Mesenchymal stem cell (in vitro differentiated cells and primary cell): ENCODE data around the gene TBX10.
"Not testable (repeated sequence)": the region's sequence is repeated elsewhere in the genome, so short reads cannot be mapped to it uniquely, and the experiment has no call there.

Experiments used
- DNase-seq: peaks from one replicate; pipeline ENCODE4 v3.0.0-alpha.2; 2013
- H2AFZ ChIP-seq: one replicate; pipeline ENCODE4 v1.6.1; 2013; ENCODE audit warnings: low read depth, mild to moderate bottlenecking, control low read depth, inconsistent platforms, low read length, moderate library complexity
- H2AK5ac ChIP-seq: 2 replicates; pipeline ENCODE4 v1.6.1; 2013; ENCODE audit warnings: low read length, moderate library complexity, mild to moderate bottlenecking, inconsistent platforms; ENCODE audit not compliant: severe bottlenecking
- H2BK120ac ChIP-seq: one replicate; pipeline ENCODE4 v1.6.1; 2013; ENCODE audit warnings: low read depth, mild to moderate bottlenecking, inconsistent platforms, low read length, moderate library complexity
- H2BK12ac ChIP-seq, 2 experiments: one replicate each; pipeline ENCODE4 v1.6.1; 2013; ENCODE audit warnings: inconsistent platforms in 2 of 2, low read length in 2 of 2, mild to moderate bottlenecking in 2 of 2, moderate library complexity in 2 of 2, control low read depth in 1 of 2
- H2BK15ac ChIP-seq: one replicate; pipeline ENCODE4 v1.6.1; 2013; ENCODE audit warnings: mild to moderate bottlenecking, low read depth, inconsistent platforms; ENCODE audit not compliant: poor library complexity, severe bottlenecking
- H2BK5ac ChIP-seq: 2 replicates; pipeline ENCODE4 v1.6.1; 2013; ENCODE audit warnings: low read depth, mild to moderate bottlenecking, low read length, control low read depth, inconsistent platforms; ENCODE audit not compliant: poor library complexity, severe bottlenecking
- H3K14ac ChIP-seq, 2 experiments: one replicate each; pipeline ENCODE4 v1.6.1; 2013; ENCODE audit warnings: inconsistent platforms in 2 of 2, low read length in 2 of 2, control low read depth in 1 of 2, mild to moderate bottlenecking in 1 of 2, moderate library complexity in 1 of 2
- H3K18ac ChIP-seq, 2 experiments: one replicate each; pipeline ENCODE4 v1.6.1; 2013; ENCODE audit warnings: inconsistent platforms in 2 of 2, low read length in 2 of 2, control low read depth in 1 of 2, low read depth in 1 of 2, mild to moderate bottlenecking in 1 of 2
- H3K23ac ChIP-seq, 2 experiments: one replicate each; pipeline ENCODE4 v1.6.1; 2013; ENCODE audit warnings: inconsistent platforms in 2 of 2, low read length in 2 of 2, mild to moderate bottlenecking in 2 of 2, moderate library complexity in 2 of 2, control low read depth in 1 of 2
- H3K27ac ChIP-seq: 2 replicates; pipeline ENCODE4 v1.5.1; 2013; ENCODE audit warnings: mild to moderate bottlenecking, moderate library complexity, low read length, control low read depth, inconsistent platforms; ENCODE audit not compliant: poor library complexity, severe bottlenecking
- H3K27me3 ChIP-seq, 2 experiments: 2 replicates each; pipeline versions ENCODE4 v1.6.1 to v1.7.0; 2013; ENCODE audit warnings: low read length in 2 of 2, mild to moderate bottlenecking in 2 of 2, moderate library complexity in 2 of 2, control low read depth in 1 of 2, inconsistent platforms in 1 of 2; ENCODE audit not compliant: control insufficient read depth in 1 of 2, insufficient read depth in 1 of 2
- H3K36me3 ChIP-seq, 2 experiments: 2 replicates each; pipeline versions ENCODE4 v1.6.1 to v1.7.0; 2013; ENCODE audit warnings: low read length in 2 of 2, control low read depth in 1 of 2, inconsistent platforms in 1 of 2, low read depth in 1 of 2, mild to moderate bottlenecking in 1 of 2; ENCODE audit not compliant: insufficient read depth in 2 of 2, control insufficient read depth in 1 of 2
- H3K4ac ChIP-seq, 2 experiments: one replicate each; pipeline ENCODE4 v1.6.1; 2013; ENCODE audit warnings: inconsistent platforms in 2 of 2, low read length in 2 of 2, mild to moderate bottlenecking in 2 of 2, moderate library complexity in 2 of 2, control low read depth in 1 of 2, low read depth in 1 of 2
- H3K4me1 ChIP-seq: 2 replicates; pipeline ENCODE4 v1.6.1; 2013; ENCODE audit warnings: low read depth, low read length, control low read depth; ENCODE audit not compliant: control insufficient read depth, insufficient read depth
- H3K4me2 ChIP-seq: 2 replicates; pipeline ENCODE4 v1.6.1; 2013; ENCODE audit warnings: low read length, mild to moderate bottlenecking, inconsistent platforms; ENCODE audit not compliant: poor library complexity, severe bottlenecking
- H3K4me3 ChIP-seq, 2 experiments: 2 replicates each; pipeline versions ENCODE4 v1.5.1 to v1.7.0; 2013; ENCODE audit warnings: low read length in 2 of 2, mild to moderate bottlenecking in 2 of 2, control low read depth in 1 of 2, low read depth in 1 of 2; ENCODE audit not compliant: insufficient read depth in 1 of 2
- H3K79me1 ChIP-seq: replicated peaks from 2 replicates; pipeline ENCODE4 v1.6.1; 2013; ENCODE audit warnings: mild to moderate bottlenecking, control low read depth, low read length, inconsistent platforms; ENCODE audit not compliant: poor library complexity, severe bottlenecking
- H3K9ac ChIP-seq: 2 replicates; pipeline ENCODE4 v1.7.0; 2013; ENCODE audit warnings: mild to moderate bottlenecking, low read length, moderate library complexity
- H3K9me3 ChIP-seq: 2 replicates; pipeline ENCODE4 v1.7.0; 2013; ENCODE audit warnings: mild to moderate bottlenecking, low read length; ENCODE audit not compliant: control insufficient read depth
- H4K8ac ChIP-seq: one replicate; pipeline ENCODE4 v1.6.1; 2013; ENCODE audit warnings: inconsistent platforms, mild to moderate bottlenecking, low read length, moderate library complexity
- H4K91ac ChIP-seq: one replicate; pipeline ENCODE4 v1.6.1; 2013; ENCODE audit warnings: mild to moderate bottlenecking, low read length, inconsistent platforms
- WGBS: methylation state at CpG from one replicate; pipeline ENCODE4 v1.1.7; 2013; ENCODE audit warnings: mixed read lengths; 5-methylcytosine and 5-hydroxymethylcytosine counted together

The TBX10 gene

DNA sequence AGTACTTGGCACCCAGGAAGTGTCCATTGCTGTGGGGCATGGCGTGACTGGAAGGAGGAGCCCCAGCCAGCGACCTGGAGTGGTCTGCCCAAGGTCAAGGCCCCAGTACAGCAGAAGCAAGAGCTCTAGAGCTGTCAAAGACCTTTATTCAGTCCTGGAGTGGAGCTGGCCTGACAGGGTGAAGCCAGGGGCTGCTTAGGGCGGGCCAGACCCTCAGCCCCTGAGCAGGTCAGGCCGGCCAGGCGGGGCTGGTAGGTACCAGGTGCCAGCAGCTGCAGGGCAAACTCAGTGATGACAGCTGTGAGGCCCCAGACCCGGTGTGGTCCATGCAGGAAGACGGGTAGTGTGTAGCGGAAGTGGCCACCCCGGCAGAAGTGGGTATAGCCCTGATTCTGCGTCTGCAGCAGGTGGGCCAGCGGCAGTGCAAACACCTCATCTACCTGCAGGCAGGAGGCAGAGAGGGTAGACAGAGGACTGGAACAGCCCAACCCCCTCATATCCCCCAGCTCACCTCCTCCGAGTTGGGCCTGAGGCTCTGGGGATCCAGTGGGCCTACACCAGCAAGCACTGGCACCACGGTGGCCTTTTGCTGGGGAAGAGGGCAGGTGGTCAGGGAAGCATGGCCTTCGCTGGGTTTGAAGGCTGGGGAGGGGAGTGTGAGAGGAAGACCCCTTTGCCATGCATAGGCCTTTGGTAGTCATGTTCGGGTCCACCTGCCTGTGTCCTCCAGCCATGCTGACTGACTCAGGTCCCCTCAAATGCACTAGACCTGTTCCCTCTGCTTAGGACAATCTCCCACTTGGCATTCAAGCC lies 11.5 kb downstream of the TBX10 start:
- H2BK120ac ChIP-seq, result no peak overlapping the region
- no peak overlapping the region for H4K91ac ChIP-seq
- no peak overlapping the region for H4K8ac ChIP-seq
- H3K23ac ChIP-seq, result no peak overlapping the region
- no peak overlapping the region for H2BK12ac ChIP-seq
- 91% methylated on average over 12 of the region's 15 CpGs for WGBS
- no peaks in the 10 kb centered on the region for H3K27me3 ChIP-seq
- peaks cover 0 to 20% of the 10 kb centered on the region in 2 experiments for H3K36me3 ChIP-seq
- no peak overlapping the region for H3K4ac ChIP-seq
- H3K79me1 ChIP-seq, result no peaks in the 10 kb centered on the region
- H2AK5ac ChIP-seq, result no peak overlapping the region
- H2BK15ac ChIP-seq, result no peak overlapping the region
- H3K9ac ChIP-seq, result no peak overlapping the region
- no peaks in the 10 kb centered on the region for H3K9me3 ChIP-seq
- no peak for DNase-seq
- H3K27ac ChIP-seq, result no peak overlapping the region
- no peak overlapping the region for H3K18ac ChIP-seq
- no peak overlapping the region for H2AFZ ChIP-seq
- no peak overlapping the region for H2BK5ac ChIP-seq
- H3K4me3 ChIP-seq, result no peak overlapping the region
- H3K14ac ChIP-seq, result no peak overlapping the region
- H3K4me2 ChIP-seq, result no peak overlapping the region
- peaks cover 21% of the 10 kb centered on the region for H3K4me1 ChIP-seq

DNA sequence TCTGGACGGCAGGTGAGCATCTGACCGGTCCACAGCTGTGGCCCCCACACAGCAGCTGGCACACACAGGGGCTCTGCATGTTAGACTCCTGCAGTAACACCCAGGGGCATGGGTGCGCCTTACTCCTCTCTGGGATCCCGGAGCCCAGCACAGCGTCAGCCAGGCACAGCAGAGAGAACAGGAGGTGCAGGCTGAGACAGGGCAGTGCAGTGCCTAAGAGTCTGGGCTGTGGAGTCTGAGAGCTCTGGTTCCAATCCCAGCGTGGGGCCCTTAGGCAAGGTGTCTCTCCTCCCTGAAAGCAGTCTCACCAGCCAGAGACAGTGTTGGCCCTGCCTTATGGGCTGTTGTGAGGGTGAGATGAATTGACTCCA lies 12.1 kb downstream of the TBX10 start:
- H3K4me2 ChIP-seq, result no peak overlapping the region
- no peak overlapping the region for H2BK5ac ChIP-seq
- no peaks in the 10 kb centered on the region for H3K79me1 ChIP-seq
- peaks cover 21% of the 10 kb centered on the region for H3K4me1 ChIP-seq
- no peak overlapping the region for H3K4me3 ChIP-seq
- no peak for DNase-seq
- no peaks in the 10 kb centered on the region for H3K27me3 ChIP-seq
- H3K9ac ChIP-seq, result no peak overlapping the region
- H4K8ac ChIP-seq, result no peak overlapping the region
- H3K14ac ChIP-seq, result no peak overlapping the region
- H2AFZ ChIP-seq, result no peak overlapping the region
- no peaks in the 10 kb centered on the region for H3K9me3 ChIP-seq
- no peak overlapping the region for H4K91ac ChIP-seq
- H3K4ac ChIP-seq, result no peak overlapping the region
- H2BK12ac ChIP-seq, result no peak overlapping the region
- no peak overlapping the region for H3K23ac ChIP-seq
- no peak overlapping the region for H2BK15ac ChIP-seq
- no peak overlapping the region for H3K27ac ChIP-seq
- WGBS, result 94% methylated on average over 6 of the region's 6 CpGs
- H2AK5ac ChIP-seq, result no peak overlapping the region
- H3K36me3 ChIP-seq, result peaks cover 0 to 20% of the 10 kb centered on the region in 2 experiments
- no peak overlapping the region for H2BK120ac ChIP-seq
- H3K18ac ChIP-seq, result no peak overlapping the region

DNA sequence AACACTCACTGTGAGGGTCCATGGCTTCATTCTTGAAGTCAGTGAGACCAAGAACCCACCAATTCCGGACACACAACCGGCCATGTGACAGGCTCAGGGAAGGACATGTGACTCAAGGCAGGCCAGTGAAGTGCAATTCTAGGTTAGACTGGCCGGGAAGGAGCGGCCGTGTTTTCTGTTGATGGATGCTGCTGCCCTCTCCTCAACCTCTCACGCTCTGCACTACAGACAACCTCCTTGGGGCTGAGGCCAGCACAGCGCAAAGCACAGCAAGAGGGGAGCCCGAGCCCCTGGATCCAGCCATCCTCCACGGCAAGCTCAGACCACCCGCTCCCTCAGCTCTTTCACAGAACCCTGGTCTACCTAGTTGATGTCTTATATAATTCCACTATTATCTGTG lies 12.6 kb downstream of the TBX10 start:
- 72% methylated on average over 6 of the region's 10 CpGs for WGBS
- H3K79me1 ChIP-seq, result no peaks in the 10 kb centered on the region

DNA sequence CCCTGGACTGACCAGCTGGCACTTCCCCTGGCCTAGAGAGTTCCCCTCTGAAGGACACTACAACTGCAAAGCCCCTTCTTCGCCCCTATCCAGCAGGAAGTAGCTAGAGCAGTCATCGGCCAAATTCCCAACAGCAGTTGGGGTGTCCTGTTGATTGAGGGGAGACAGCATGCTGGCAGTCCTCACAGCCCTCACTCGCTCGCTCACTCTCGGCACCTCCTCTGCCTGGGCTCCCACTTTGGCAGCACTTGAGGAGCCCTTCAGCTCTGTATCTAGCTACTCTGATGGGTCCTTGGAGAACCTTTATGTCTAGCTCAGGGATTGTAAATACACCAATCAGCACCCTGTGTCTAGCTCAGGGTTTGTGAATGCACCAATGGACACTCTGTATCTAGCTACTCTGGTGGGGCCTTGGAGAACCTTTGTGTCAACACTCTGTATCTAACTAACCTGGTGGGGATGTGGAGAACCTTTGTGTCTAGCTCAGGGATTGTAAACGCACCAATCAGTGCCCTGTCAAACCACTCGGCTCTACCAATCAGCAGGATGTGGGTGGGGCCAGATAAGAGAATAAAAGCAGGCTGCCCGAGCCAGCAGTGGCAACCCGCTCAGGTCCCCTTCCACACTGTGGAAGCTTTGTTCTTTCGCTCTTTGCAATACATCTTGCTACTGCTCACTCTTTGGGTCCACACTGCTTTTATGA lies 13.3 kb downstream of the TBX10 start:
- Histone ChIP-seq H3K4me1 (peaks cover 21% of the 10 kb centered on the region), H3K36me3 (peaks cover 0 to 20% of the 10 kb centered on the region in 2 experiments)
- not testable (repeated sequence) for H3K4ac ChIP-seq, H3K14ac ChIP-seq, H3K4me2 ChIP-seq, H2AFZ ChIP-seq, H3K18ac ChIP-seq, H2BK15ac ChIP-seq, H3K23ac ChIP-seq, DNase-seq, H3K27me3 ChIP-seq, H2BK12ac ChIP-seq, H3K9ac ChIP-seq, H4K91ac ChIP-seq, H3K27ac ChIP-seq, H2BK120ac ChIP-seq, H3K4me3 ChIP-seq, H3K79me1 ChIP-seq, H4K8ac ChIP-seq, H3K9me3 ChIP-seq, H2BK5ac ChIP-seq, H2AK5ac ChIP-seq
- WGBS, result 95% methylated on average over 10 of the region's 10 CpGs

More for the DNA sequence above, 12.6 kb downstream of the TBX10 start:
- H3K27ac ChIP-seq, result no peak overlapping the region
- H2BK15ac ChIP-seq, result no peak overlapping the region
- H3K9ac ChIP-seq, result no peak overlapping the region
- no peak overlapping the region for H2BK120ac ChIP-seq
- H2BK5ac ChIP-seq, result no peak overlapping the region
- no peaks in the 10 kb centered on the region for H3K27me3 ChIP-seq
- no peak for DNase-seq
- no peak overlapping the region for H2AFZ ChIP-seq
- peaks cover 0 to 20% of the 10 kb centered on the region in 2 experiments for H3K36me3 ChIP-seq
- H2AK5ac ChIP-seq, result no peak overlapping the region
- no peak overlapping the region for H3K23ac ChIP-seq
- H4K91ac ChIP-seq, result no peak overlapping the region
- peaks cover 21% of the 10 kb centered on the region for H3K4me1 ChIP-seq
- no peak overlapping the region for H3K18ac ChIP-seq
- H3K4me3 ChIP-seq, result no peak overlapping the region
- H3K4ac ChIP-seq, result no peak overlapping the region
- H2BK12ac ChIP-seq, result no peak overlapping the region
- no peak overlapping the region for H3K4me2 ChIP-seq
- H3K14ac ChIP-seq, result no peak overlapping the region
- H4K8ac ChIP-seq, result no peak overlapping the region
- H3K9me3 ChIP-seq, result no peaks in the 10 kb centered on the region
